ENCODE measurements around the gene SDR42E1. TPM values are rescaled to one million over a fixed set of nuclear protein-coding genes. Genes with fewer than 3 reads are reported as not detected.

SDR42E1 gene
- total and polyA plus RNA-seq, 9 of the 15 experiments (the other 6 are each of a cell fraction or from before 2014, with no cell fraction given) = 0.13 to 1.3 (median 0.42) TPM

DNA sequence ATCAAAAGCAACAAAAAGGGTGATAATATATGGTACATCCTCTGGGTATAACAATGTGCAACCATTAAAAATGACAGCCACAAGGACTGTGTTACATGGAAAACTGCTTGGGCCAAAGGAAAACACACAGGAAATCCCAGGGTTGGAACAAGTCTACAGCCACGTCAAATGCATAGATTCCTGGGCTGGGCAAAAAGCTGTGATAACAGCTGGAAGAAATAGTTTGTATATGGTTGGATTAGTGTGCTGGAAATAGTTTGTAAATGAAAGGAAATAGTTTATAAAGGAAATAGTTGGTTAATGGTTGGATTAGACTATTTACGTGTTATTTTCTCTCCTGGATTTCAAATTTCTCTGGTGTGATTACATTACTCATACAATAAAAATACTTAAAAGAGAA lies 26.4 kb upstream of the SDR42E1 start:
- Histone ChIP-seq H3K79me2 (ENCODE audit: control insufficient read depth, insufficient read depth, low read length) (no peaks in the 10 kb centered on the region), H3K9me1 (ENCODE audit: control insufficient read depth, insufficient read depth, low read length) (no peaks in the 10 kb centered on the region)

More for the DNA sequence above, 26.4 kb upstream of the SDR42E1 start:
- WGBS (ENCODE audit: insufficient coverage, low coverage, missing lambda C conversion rate) = 0% methylated on average over 2 of the region's 2 CpGs
- H2AFZ ChIP-seq (ENCODE audit: low read depth, low read length) = no peak overlapping the region
- no peak overlapping the region for H3K4me2 ChIP-seq (ENCODE audit: insufficient read depth, low read length)
- intact Hi-C loops (cut with micrococcal nuclease) (no loop called here), in situ Hi-C loops (cut with MboI) (no loop called here)
- H3K27me3 ChIP-seq (ENCODE audit: control insufficient read depth in 2 of 2, insufficient read depth in 2 of 2, low read length in 2 of 2) = peaks cover 0 to 5% of the 10 kb centered on the region in 2 experiments; a peak in 2 of 5 replicates
- no peak for ATAC-seq
- H3K4me1 ChIP-seq (replicated peaks in 1 of 2; ENCODE audit: control insufficient read depth in 2 of 2, insufficient read depth in 2 of 2, low read length in 2 of 2) = no peaks in the 10 kb centered on the region
- no peaks in the 10 kb centered on the region for H3K36me3 ChIP-seq (ENCODE audit: control insufficient read depth, insufficient read depth, low read length)
- no peaks in the 10 kb centered on the region for H4K20me1 ChIP-seq (replicated peaks; ENCODE audit: control insufficient read depth, insufficient read depth, low read length)
- no peak for TF ChIP-seq TBP (optimal IDR thresholded peaks at IDR 0.05; ENCODE audit: low read depth, low read length)
- TF ChIP-seq YY1 (IDR thresholded peaks at IDR 0.05; ENCODE audit: borderline replicate concordance in 1 of 3, control insufficient read depth in 1 of 3, extremely low read depth in 1 of 3, insufficient read depth in 3 of 3, insufficient read length in 1 of 3, insufficient replicate concordance in 2 of 3, low read depth in 1 of 3, low read length in 2 of 3) = no peak
- TF ChIP-seq, protein P1, sequence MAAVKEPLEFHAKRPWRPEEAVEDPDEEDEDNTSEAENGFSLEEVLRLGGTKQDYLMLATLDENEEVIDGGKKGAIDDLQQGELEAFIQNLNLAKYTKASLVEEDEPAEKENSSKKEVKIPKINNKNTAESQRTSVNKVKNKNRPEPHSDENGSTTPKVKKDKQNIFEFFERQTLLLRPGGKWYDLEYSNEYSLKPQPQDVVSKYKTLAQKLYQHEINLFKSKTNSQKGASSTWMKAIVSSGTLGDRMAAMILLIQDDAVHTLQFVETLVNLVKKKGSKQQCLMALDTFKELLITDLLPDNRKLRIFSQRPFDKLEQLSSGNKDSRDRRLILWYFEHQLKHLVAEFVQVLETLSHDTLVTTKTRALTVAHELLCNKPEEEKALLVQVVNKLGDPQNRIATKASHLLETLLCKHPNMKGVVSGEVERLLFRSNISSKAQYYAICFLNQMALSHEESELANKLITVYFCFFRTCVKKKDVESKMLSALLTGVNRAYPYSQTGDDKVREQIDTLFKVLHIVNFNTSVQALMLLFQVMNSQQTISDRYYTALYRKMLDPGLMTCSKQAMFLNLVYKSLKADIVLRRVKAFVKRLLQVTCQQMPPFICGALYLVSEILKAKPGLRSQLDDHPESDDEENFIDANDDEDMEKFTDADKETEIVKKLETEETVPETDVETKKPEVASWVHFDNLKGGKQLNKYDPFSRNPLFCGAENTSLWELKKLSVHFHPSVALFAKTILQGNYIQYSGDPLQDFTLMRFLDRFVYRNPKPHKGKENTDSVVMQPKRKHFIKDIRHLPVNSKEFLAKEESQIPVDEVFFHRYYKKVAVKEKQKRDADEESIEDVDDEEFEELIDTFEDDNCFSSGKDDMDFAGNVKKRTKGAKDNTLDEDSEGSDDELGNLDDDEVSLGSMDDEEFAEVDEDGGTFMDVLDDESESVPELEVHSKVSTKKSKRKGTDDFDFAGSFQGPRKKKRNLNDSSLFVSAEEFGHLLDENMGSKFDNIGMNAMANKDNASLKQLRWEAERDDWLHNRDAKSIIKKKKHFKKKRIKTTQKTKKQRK (IDR thresholded peaks at IDR 0.05; ENCODE audit: borderline replicate concordance, low read depth, low read length) = no peak
- no peak for TF ChIP-seq ZNF444 (CRISPR knock-in tag; IDR thresholded peaks at IDR 0.05)
- TF ChIP-seq FOXP1 (CRISPR knock-in tag; IDR thresholded peaks at IDR 0.05) = no peak
- TF ChIP-seq PRPF4 (IDR thresholded peaks at IDR 0.05; ENCODE audit: insufficient read depth, low read depth, low read length, poor library complexity, severe bottlenecking) = no peak
- no peak for DNase-seq (ENCODE audit: extremely low read depth in 1 of 4, low spot score in 3 of 4)
- no peak for FAIRE-seq
- ChIA-PET POLR2A (no interaction called here), CTCF (ENCODE audit: low intra/inter-chr PET ratio) (interaction anchor here (0.7 kb wide), 1 partner anchor 226 kb away, joined by 3 read pairs; no protein-coding TSS in a partner anchor)
- BruUV-seq (replicated peaks) = no TSS peak
- H3K9ac ChIP-seq (ENCODE audit: insufficient read depth in 1 of 2, low read depth in 2 of 2, low read length in 2 of 2) = no peak overlapping the region
- H3K27ac ChIP-seq (ENCODE audit: extremely low read depth, low read depth, low read length) = no peak overlapping the region
- no peak overlapping the region for H3K4me3 ChIP-seq
- no peaks in the 10 kb centered on the region for H3K9me3 ChIP-seq (replicated peaks; ENCODE audit: control insufficient read depth, insufficient read depth, low read depth, low read length)
